ENCODE results near the gene GRIA3. TPM values are rescaled to one million over a fixed set of nuclear protein-coding genes. Genes with fewer than 3 reads are reported as not detected.
A peak's percentile ranks its signal among the peaks of the same experiment; 100 is the strongest.

GRIA3 gene
- total RNA-seq, 8 experiments from 2014 or later: 0.28 to 11.3 (median 6.8) TPM; not detected in 1

DNA sequence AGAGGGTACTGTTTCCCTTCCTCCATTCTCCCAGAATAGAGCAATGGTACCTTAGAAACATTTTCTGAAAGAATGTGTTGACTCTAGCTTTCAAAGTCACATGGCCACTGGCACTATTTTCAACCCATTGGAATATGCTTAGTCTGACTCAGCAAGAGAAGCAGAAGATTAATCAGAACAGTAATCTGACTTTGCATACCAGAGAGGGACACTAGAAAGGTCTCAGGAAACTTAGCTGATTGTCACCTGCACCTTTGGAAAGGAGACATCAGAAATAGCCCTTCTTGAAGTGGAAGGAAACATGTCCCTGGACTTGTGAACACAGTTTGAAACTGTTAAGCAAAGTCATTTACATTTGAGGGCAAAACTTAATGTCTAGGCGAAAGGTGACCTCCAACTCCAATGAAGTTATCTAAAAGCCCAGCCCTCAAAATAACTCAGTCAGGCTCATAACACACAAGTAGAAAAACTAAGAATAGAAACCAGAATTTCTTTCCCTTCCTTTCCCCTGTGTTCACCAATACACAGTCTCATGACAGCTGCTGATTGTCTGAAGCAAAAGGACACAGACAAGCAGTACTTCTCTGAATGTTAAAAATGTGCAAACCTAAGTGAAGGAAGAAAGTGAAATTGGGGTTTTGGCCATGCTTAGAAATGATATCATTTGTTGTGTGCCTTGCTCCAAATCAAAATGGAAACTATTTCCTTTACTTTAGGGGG, 270.8 kb downstream of the GRIA3 start:
- 29 to 100% (median 90%) methylated on average over 1 of the region's 1 CpG; no CpG with 5 or more reads in 6 of the 10 experiments for WGBS, 10 experiments

GRCh38 chrX:123455693-123456092, 271.6 kb downstream of the GRIA3 start:
- in situ Hi-C loops (cut with MboI; ENCODE audit: low pct_unique_long_range_greater_than_20kb in 2 of 9, low sequenced_read_pairs in 9 of 9, unreplicated experiment in 9 of 9): no loop called here
- 17% methylated on average over 1 of the region's 1 CpG; no CpG with 5 or more reads in 9 of the 10 experiments for WGBS, 10 experiments
- no peak for ATAC-seq (replicated peaks in 6 of 8)

More for the DNA sequence above, 270.8 kb downstream of the GRIA3 start:
- ATAC-seq (replicated peaks in 6 of 8): peak in 3 of 8 experiments; percentile 69 to 71 (median 69)
- no peaks in the 10 kb centered on the region for H3K4me1 ChIP-seq (replicated peaks in 1 of 2)
- no peak overlapping the region for H3K27ac ChIP-seq
- no peak overlapping the region for H3K4me3 ChIP-seq
- in situ Hi-C loops (cut with MboI; ENCODE audit: low pct_unique_long_range_greater_than_20kb in 2 of 9, low sequenced_read_pairs in 9 of 9, unreplicated experiment in 9 of 9): no loop called here

GRCh38 chrX:123464709-123465108, 280.6 kb downstream of the GRIA3 start:
- H3K27ac ChIP-seq: no peak overlapping the region
- H3K4me1 ChIP-seq (replicated peaks in 1 of 2): peaks cover 0 to 4% of the 10 kb centered on the region in 2 donors
- WGBS, 10 experiments: 59 to 97% (median 79%) methylated on average over 1 to 9 of the region's 10 CpGs; no CpG with 5 or more reads in 3 of the 10 experiments
- ATAC-seq (replicated peaks in 6 of 8): no peak
- H3K4me3 ChIP-seq: no peak overlapping the region
- in situ Hi-C loops (cut with MboI; ENCODE audit: low pct_unique_long_range_greater_than_20kb in 2 of 9, low sequenced_read_pairs in 9 of 9, unreplicated experiment in 9 of 9): no loop called here

More at GRCh38 chrX:123455693-123456092, 271.6 kb downstream of the GRIA3 start:
- H3K27ac ChIP-seq: no peak overlapping the region
- no peaks in the 10 kb centered on the region for H3K4me1 ChIP-seq (replicated peaks in 1 of 2)
- no peak overlapping the region for H3K4me3 ChIP-seq

DNA sequence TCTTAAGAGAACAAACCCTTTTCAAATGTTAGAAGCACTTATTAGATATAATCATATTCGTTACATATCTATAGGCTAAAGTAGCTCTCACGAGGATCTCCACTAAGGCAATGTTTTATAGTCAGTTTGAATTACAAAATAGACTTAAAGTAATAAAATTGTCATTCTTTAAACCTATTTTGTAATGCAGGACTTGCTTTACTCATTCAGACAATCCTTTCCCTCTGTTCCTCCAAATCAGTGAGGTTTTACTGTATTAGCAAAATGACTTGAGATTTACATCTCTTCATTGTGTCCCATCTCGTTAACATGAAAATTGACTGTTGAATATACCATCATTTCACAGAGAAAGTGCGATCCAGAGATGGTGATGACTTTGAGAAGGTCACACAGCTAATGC, 284.4 kb downstream of the GRIA3 start:
- Histone ChIP-seq H3K4me1 (replicated peaks in 1 of 2) (peaks cover 0 to 14% of the 10 kb centered on the region in 2 donors), H3K4me3 (no peak overlapping the region), H3K27ac (no peak overlapping the region)
- in situ Hi-C loops (cut with MboI; ENCODE audit: low pct_unique_long_range_greater_than_20kb in 2 of 9, low sequenced_read_pairs in 9 of 9, unreplicated experiment in 9 of 9): no loop called here
- 11 to 80% (median 42%) methylated on average over 1 to 4 of the region's 4 CpGs; no CpG with 5 or more reads in 3 of the 10 experiments for WGBS, 10 experiments
- ATAC-seq (replicated peaks in 6 of 8): no peak

GRCh38 chrX:123475068-123475724, 291.1 kb downstream of the GRIA3 start:
- Histone ChIP-seq H3K27ac (no peak overlapping the region), H3K4me3 (no peak overlapping the region), H3K4me1 (replicated peaks in 1 of 2) (peaks cover 0 to 6% of the 10 kb centered on the region in 2 donors)
- in situ Hi-C loops (cut with MboI; ENCODE audit: low pct_unique_long_range_greater_than_20kb in 2 of 9, low sequenced_read_pairs in 9 of 9, unreplicated experiment in 9 of 9): no loop called here
- 18 to 67% (median 60%) methylated on average over 1 to 2 of the region's 2 CpGs; no CpG with 5 or more reads in 7 of the 10 experiments for WGBS, 10 experiments
- peak in 1 of 8 experiments; percentile 32 for ATAC-seq (replicated peaks in 6 of 8)

GRCh38 chrX:123476611-123477219, 292.6 kb downstream of the GRIA3 start:
- Histone ChIP-seq H3K27ac (no peak overlapping the region), H3K4me3 (no peak overlapping the region), H3K4me1 (replicated peaks in 1 of 2) (peaks cover 0 to 6% of the 10 kb centered on the region in 2 donors)
- in situ Hi-C loops (cut with MboI; ENCODE audit: low pct_unique_long_range_greater_than_20kb in 2 of 9, low sequenced_read_pairs in 9 of 9, unreplicated experiment in 9 of 9): no loop called here
- WGBS, 10 experiments: 42 to 100% (median 92%) methylated on average over 1 to 4 of the region's 5 CpGs; no CpG with 5 or more reads in 6 of the 10 experiments
- no peak for ATAC-seq (replicated peaks in 6 of 8)

- in situ Hi-C loops (cut with MboI; ENCODE audit: low pct_unique_long_range_greater_than_20kb in 2 of 9, low sequenced_read_pairs in 9 of 9, unreplicated experiment in 9 of 9): no loop called here
- WGBS, 10 experiments: 60 to 100% (median 83%) methylated on average over 1 to 3 of the region's 3 CpGs; no CpG with 5 or more reads in 6 of the 10 experiments
- no peak for ATAC-seq (replicated peaks in 6 of 8)
- Histone ChIP-seq H3K4me1 (replicated peaks in 1 of 2) (peaks cover 0 to 6% of the 10 kb centered on the region in 2 donors), H3K4me3 (no peak overlapping the region), H3K27ac (no peak overlapping the region)
Measured at GRCh38 chrX:123477673-123478072, 293.6 kb downstream of the GRIA3 start.

DNA sequence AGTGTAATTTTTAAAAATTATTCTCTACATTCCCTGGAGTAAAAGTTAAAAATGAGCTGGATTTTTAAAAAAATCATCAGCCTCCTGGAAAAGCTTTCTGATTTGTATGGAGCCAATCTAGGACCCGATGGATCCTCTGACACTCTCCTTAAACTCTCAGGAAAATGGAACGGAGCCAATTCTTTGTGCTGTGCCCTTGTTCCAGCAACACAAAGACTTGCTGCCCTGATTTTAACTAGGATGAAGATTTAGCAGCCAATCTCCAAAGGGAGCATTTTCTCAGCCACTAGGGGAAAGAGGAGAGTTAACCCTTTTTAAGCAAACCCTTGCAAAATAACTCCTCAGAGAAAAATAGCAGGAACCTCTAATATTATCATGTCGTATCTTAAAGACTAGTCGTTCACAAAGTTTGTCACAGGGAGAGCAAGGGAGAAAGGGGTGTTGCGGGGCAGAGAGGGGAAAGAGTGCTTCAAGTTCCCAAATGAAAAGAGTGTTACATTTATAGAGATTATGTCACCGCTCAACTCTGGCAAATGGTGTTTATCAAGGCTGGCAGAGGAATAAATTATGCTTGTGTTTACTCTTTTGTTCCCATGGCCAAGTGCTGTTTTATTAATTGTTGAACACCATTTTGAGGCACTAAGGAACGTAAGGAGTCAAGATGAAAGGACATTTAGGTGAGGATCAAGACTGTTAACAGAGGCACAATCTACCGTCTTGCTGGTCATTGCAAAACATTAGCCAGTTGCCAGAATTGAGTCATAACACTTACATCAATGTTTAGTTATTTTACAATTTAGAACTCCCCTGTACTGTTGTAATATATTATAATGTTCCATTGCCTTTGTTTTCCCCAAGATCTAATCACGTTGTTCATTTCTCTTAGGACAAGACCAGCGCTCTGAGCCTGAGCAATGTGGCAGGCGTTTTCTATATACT, 298.1 kb downstream of the GRIA3 start:
- H3K4me3 ChIP-seq: no peak overlapping the region
- in situ Hi-C loops (cut with MboI; ENCODE audit: low pct_unique_long_range_greater_than_20kb in 2 of 9, low sequenced_read_pairs in 9 of 9, unreplicated experiment in 9 of 9): no loop called here
- no peak overlapping the region for H3K27ac ChIP-seq
- WGBS, 10 experiments: 7 to 79% (median 40%) methylated on average over 2 to 10 of the region's 11 CpGs; no CpG with 5 or more reads in 5 of the 10 experiments
- peak in 2 of 8 experiments; percentile 28 to 67 for ATAC-seq (replicated peaks in 6 of 8)
- H3K4me1 ChIP-seq (replicated peaks in 1 of 2): no peaks in the 10 kb centered on the region

GRCh38 chrX:123486297-123486696, 302.2 kb downstream of the GRIA3 start:
- 60% methylated on average over 1 of the region's 2 CpGs; no CpG with 5 or more reads in 9 of the 10 experiments for WGBS, 10 experiments
- ATAC-seq (replicated peaks in 6 of 8): peak in 1 of 8 experiments; percentile 55

DNA sequence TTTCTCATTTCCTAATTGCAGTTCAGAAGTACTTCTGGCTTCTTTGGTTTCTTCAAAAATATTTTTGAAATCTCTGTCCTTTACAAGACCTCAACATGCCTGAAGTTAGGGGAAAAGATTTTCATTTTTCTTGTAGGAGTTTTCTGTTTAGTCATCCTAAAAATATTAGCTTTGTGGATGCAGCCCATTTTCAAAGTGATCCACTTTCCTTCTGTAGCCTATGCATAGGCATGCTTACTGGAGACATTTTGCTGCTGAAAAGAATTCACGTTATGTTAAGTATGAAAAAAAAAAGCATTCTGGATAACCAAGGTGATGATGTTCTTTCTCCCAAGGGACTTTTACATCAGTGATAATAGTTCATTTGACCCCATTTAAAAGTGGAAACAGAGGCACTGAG, 303.2 kb downstream of the GRIA3 start:
- in situ Hi-C loops (cut with MboI; ENCODE audit: low pct_unique_long_range_greater_than_20kb in 2 of 9, low sequenced_read_pairs in 9 of 9, unreplicated experiment in 9 of 9): no loop called here
- WGBS, 10 experiments: 25 to 100% (median 88%) methylated on average over 1 of the region's 1 CpG; no CpG with 5 or more reads in 6 of the 10 experiments
- no peaks in the 10 kb centered on the region for H3K4me1 ChIP-seq (replicated peaks in 1 of 2)

More at GRCh38 chrX:123486297-123486696, 302.2 kb downstream of the GRIA3 start:
- H3K27ac ChIP-seq: no peak overlapping the region
- in situ Hi-C loops (cut with MboI; ENCODE audit: low pct_unique_long_range_greater_than_20kb in 2 of 9, low sequenced_read_pairs in 9 of 9, unreplicated experiment in 9 of 9): no loop called here
- H3K4me1 ChIP-seq (replicated peaks in 1 of 2): no peaks in the 10 kb centered on the region
- no peak overlapping the region for H3K4me3 ChIP-seq

DNA sequence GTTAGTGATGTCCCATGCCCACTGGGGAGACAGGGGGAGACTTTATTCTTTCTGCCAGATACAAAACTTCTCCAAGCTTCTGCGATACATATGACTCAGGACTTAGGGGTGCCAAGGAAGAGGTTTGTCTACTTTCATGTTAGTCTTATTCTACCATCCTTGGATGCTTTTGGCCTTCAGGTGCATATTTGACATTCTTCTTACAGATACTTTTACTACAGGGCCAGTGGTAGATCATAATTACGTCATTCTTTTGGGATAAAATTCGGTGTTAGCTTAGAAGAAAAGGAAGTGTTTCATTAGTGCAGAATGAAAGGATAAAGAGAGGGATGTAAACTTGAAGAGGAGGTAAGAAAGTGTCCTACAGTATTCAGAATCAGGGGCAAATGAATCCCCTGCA, 303.6 kb downstream of the GRIA3 start:
- in situ Hi-C loops (cut with MboI; ENCODE audit: low pct_unique_long_range_greater_than_20kb in 2 of 9, low sequenced_read_pairs in 9 of 9, unreplicated experiment in 9 of 9): no loop called here
- H3K4me1 ChIP-seq (replicated peaks in 1 of 2): no peaks in the 10 kb centered on the region
- WGBS, 10 experiments: 25 to 84% (median 48%) methylated on average over 1 to 3 of the region's 3 CpGs; no CpG with 5 or more reads in 5 of the 10 experiments
- ATAC-seq (replicated peaks in 6 of 8): no peak
- no peak overlapping the region for H3K4me3 ChIP-seq
- H3K27ac ChIP-seq: no peak overlapping the region

More for the DNA sequence above, 303.2 kb downstream of the GRIA3 start:
- Histone ChIP-seq H3K4me3 (no peak overlapping the region), H3K27ac (no peak overlapping the region)
- no peak for ATAC-seq (replicated peaks in 6 of 8)

GRCh38 chrX:123489011-123489410, 304.9 kb downstream of the GRIA3 start:
- Histone ChIP-seq H3K27ac (no peak overlapping the region), H3K4me3 (no peak overlapping the region)
- 0 to 83% (median 55%) methylated on average over 1 of the region's 1 CpG; no CpG with 5 or more reads in 7 of the 10 experiments for WGBS, 10 experiments

More at GRCh38 chrX:123489011-123489410, 304.9 kb downstream of the GRIA3 start:
- in situ Hi-C loops (cut with MboI; ENCODE audit: low pct_unique_long_range_greater_than_20kb in 2 of 9, low sequenced_read_pairs in 9 of 9, unreplicated experiment in 9 of 9): no loop called here
- ATAC-seq (replicated peaks in 6 of 8): peak in 1 of 8 experiments; percentile 29
- H3K4me1 ChIP-seq (replicated peaks in 1 of 2): no peaks in the 10 kb centered on the region
